Activated CD8-positive, alpha-beta T cell treated with anti-CD3 and anti-CD28 coated beads for 36 hours (primary cell): ENCODE data around the gene PRKAR2B. TPM values are rescaled to one million over a fixed set of nuclear protein-coding genes. Genes with fewer than 3 reads are reported as not detected.
"Not testable (repeated sequence)": the region's sequence is repeated elsewhere in the genome, so short reads cannot be mapped to it uniquely, and the experiment has no call there.

ENCODE experiments used
- ATAC-seq: fragments of 200-7000 bp; cut with Tn5 transposase; one replicate; pipeline ENCODE4 v1.10.0; 2021; ENCODE audit warnings: mild to moderate bottlenecking, moderate library complexity
- CTCF ChIA-PET: fragments of 350-600 bp; sonication (Branson Sonifier 250); formaldehyde crosslinking; loops from one replicate; lab custom pipeline; 2021; ENCODE audit warnings: antibody characterized with exemption; lab: Charles Lee
- POLR2A ChIA-PET: fragments of 350-600 bp; sonication (Branson Sonifier 250); formaldehyde crosslinking; loops from one replicate; lab custom pipeline; 2021; ENCODE audit warnings: antibody characterized with exemption; lab: Charles Lee
- DNase-seq: peaks from one replicate; pipeline ENCODE4 v3.0.0-alpha.2; 2020
- H3K27ac Mint-ChIP-seq: one replicate; pipeline ENCODE4 v1.8.0; 2021; ENCODE audit warnings: mild to moderate bottlenecking, mixed read lengths
- H3K27me3 Mint-ChIP-seq: one replicate; pipeline ENCODE4 v1.8.0; 2021; ENCODE audit warnings: mixed read lengths
- H3K36me3 Mint-ChIP-seq: one replicate; pipeline ENCODE4 v1.8.0; 2021; ENCODE audit warnings: low read depth, mixed read lengths
- H3K4me1 Mint-ChIP-seq: one replicate; pipeline ENCODE4 v1.8.0; 2021; ENCODE audit warnings: low read depth, mixed read lengths
- H3K4me3 Mint-ChIP-seq: one replicate; pipeline ENCODE4 v1.8.0; 2021; ENCODE audit warnings: mild to moderate bottlenecking, moderate library complexity, mixed read lengths
- H3K9me3 Mint-ChIP-seq: one replicate; pipeline ENCODE4 v1.8.0; 2021; ENCODE audit warnings: mixed read lengths
- intact Hi-C: fragments of 100-400 bp; cut with micrococcal nuclease; formaldehyde crosslinking; loops from one replicate; pipeline ENCODE4 v1.10.0; 2022
- total RNA-seq, 2 experiments: library from RNA; stranded (reverse); gene quantifications; one replicate each; pipeline ENCODE4 v1.2.3, GENCODE V29; 2021
- TF ChIP-seq, protein P1 (sequence below): fragments of 200-600 bp; IDR thresholded peaks from one replicate; pipeline ENCODE4 v1.8.0; 2022; ENCODE audit warnings: antibody characterized with exemption, mild to moderate bottlenecking

The PRKAR2B gene
- total RNA-seq, 2 experiments from 2014 or later, result 1.1 to 1.3 TPM

DNA sequence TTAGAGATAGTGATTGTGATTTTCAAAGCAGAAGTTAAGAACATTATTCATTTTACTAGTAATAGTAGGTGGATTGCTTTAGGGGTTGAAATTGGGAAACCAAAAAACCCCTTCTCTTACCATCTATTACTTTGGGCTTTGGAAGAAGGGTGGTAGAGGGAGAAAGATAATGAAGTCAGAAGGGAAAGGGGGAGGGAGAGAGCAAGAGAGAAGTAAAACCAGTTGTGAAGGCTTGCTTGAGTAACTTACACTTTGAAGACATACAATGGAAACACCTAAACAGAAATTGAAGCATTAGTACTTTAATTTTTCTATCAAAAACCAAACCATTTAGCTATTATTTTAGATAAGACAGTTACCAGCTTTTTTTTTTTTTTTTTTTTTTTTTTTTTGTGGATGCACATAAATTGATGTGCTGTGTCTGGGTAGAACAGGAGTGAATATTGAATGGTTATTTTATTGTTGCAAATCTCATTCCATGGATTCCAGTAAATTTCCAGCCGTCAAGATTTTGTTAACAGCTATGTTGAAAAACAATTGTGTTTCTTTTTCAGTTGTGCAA lies 5.5 kb downstream of the PRKAR2B start:
- Mint-ChIP-seq H3K9me3 (no peaks in the 10 kb centered on the region), H3K27me3 (peaks cover 29% of the 10 kb centered on the region), H3K27ac (no peak overlapping the region), H3K4me3 (no peak overlapping the region), H3K36me3 (no peaks in the 10 kb centered on the region), H3K4me1 (peaks cover 9% of the 10 kb centered on the region)
- TF ChIP-seq, protein P1, sequence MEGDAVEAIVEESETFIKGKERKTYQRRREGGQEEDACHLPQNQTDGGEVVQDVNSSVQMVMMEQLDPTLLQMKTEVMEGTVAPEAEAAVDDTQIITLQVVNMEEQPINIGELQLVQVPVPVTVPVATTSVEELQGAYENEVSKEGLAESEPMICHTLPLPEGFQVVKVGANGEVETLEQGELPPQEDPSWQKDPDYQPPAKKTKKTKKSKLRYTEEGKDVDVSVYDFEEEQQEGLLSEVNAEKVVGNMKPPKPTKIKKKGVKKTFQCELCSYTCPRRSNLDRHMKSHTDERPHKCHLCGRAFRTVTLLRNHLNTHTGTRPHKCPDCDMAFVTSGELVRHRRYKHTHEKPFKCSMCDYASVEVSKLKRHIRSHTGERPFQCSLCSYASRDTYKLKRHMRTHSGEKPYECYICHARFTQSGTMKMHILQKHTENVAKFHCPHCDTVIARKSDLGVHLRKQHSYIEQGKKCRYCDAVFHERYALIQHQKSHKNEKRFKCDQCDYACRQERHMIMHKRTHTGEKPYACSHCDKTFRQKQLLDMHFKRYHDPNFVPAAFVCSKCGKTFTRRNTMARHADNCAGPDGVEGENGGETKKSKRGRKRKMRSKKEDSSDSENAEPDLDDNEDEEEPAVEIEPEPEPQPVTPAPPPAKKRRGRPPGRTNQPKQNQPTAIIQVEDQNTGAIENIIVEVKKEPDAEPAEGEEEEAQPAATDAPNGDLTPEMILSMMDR, result no peak
- POLR2A ChIA-PET, result no interaction called here
- no peak for DNase-seq
- intact Hi-C loops, result loop anchor here (5.0 kb wide), 1 partner anchor 258 kb away; no protein-coding TSS in a partner anchor
- CTCF ChIA-PET, result no interaction called here
- ATAC-seq, result no peak

- DNase-seq (no peak), ATAC-seq (no peak)
- POLR2A ChIA-PET, result no interaction called here
- Mint-ChIP-seq H3K27ac (no peak overlapping the region), H3K27me3 (peaks cover 20% of the 10 kb centered on the region), H3K9me3 (no peaks in the 10 kb centered on the region), H3K4me3 (no peak overlapping the region), H3K36me3 (no peaks in the 10 kb centered on the region), H3K4me1 (peaks cover 7% of the 10 kb centered on the region)
- intact Hi-C loops, result no loop called here
- TF ChIP-seq, protein P1, result no peak
- CTCF ChIA-PET, result no interaction called here
These were observed 6.9 kb downstream of the PRKAR2B start for GRCh38 chr7:107051376-107051775.

DNA sequence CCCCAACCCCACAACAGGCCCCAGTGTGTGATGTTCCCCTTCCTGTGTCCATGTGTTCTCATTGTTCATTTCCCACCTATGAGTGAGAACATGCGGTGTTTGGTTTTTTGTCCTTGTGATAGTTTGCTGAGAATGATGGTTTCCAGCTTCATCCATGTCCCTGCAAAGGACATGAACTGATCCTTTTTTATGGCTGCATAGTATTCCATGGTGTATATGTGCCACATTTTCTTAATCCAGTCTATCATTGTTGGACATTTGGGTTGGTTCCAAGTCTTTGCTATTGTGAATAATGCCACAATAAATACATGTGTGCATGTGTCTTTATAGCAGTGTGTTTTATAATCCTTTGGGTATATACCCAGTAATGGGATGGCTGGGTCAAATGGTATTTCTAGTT lies 10.5 kb downstream of the PRKAR2B start:
- H3K4me1 Mint-ChIP-seq, intact Hi-C loops, H3K27ac Mint-ChIP-seq, H3K36me3 Mint-ChIP-seq, H3K9me3 Mint-ChIP-seq, H3K4me3 Mint-ChIP-seq, ATAC-seq, CTCF ChIA-PET, H3K27me3 Mint-ChIP-seq, POLR2A ChIA-PET, DNase-seq: not testable (repeated sequence)

GRCh38 chr7:107056058-107056457 lies 11.6 kb downstream of the PRKAR2B start:
- H3K4me3 Mint-ChIP-seq, intact Hi-C loops, H3K9me3 Mint-ChIP-seq, H3K4me1 Mint-ChIP-seq, H3K27me3 Mint-ChIP-seq, H3K36me3 Mint-ChIP-seq, POLR2A ChIA-PET, ATAC-seq, H3K27ac Mint-ChIP-seq, DNase-seq: not testable (repeated sequence)
- CTCF ChIA-PET, result interaction anchor here (1.1 kb wide), 1 partner anchor 91 kb away, joined by 3 read pairs; no protein-coding TSS in a partner anchor

DNA sequence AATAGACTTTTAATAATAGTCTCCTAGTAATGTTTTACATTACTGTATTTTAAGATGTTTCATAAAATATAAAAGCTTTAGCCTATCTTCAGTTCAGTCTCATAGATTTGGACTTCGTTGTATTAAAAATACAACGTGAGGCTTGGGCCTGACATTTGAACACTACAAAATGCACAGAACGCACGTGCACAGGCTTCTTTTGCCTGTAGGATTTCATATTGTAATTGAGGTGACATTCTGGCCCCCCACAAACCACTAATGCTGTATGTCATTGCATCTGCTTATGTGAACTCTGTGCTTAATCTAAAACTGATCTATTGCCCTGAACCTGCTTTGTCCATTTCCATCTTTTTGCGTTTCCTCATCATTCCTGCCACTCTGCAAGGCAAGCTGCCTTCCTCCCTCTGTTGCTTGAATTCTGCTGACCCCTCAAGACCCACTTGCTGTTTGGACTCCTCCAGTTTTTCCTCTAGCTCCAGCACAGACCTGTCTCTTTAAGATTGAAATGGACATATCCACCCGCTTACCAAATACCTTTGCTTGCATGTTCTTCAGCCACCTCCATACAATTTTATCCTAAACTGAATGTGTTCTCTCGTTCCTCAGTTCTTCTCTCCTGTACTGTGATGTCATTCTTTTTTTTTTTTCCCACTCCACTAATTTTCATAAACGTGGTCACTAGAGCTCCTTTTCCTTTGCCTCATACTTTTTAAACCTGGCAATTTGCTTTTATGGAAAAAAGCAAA lies 12.4 kb downstream of the PRKAR2B start:
- TF ChIP-seq, protein P1, result no peak
- ChIA-PET POLR2A (interaction anchor here (0.6 kb wide), 1 partner anchor 686 kb away, joined by 3 read pairs; no protein-coding TSS in a partner anchor), CTCF (interaction anchor here (1.1 kb wide), 2 partner anchors 10 to 90 kb away, joined by 3 read pairs; no protein-coding TSS in a partner anchor)
- ATAC-seq (no peak), DNase-seq (no peak)
- intact Hi-C loops, result no loop called here
- Mint-ChIP-seq H3K4me3 (no peak overlapping the region), H3K4me1 (no peaks in the 10 kb centered on the region), H3K9me3 (no peaks in the 10 kb centered on the region), H3K27ac (no peak overlapping the region), H3K27me3 (no peaks in the 10 kb centered on the region), H3K36me3 (no peaks in the 10 kb centered on the region)

DNA sequence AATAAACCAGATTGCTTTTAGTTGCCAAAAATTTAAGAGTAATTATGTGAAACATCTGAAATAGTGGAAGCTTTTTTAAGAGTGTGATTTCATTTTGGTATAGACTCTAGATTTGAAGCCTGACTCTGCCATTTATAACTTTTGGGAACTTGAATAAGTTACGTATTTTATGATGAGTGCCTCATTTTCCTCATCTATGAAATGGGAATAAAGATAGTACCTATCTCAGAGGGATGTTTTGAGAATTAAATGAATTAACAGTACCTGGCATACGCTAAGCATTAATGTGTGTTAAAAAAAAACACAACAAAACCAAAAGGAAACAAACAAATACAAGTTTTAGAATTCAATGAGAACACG lies 12.9 kb downstream of the PRKAR2B start:
- intact Hi-C loops, result no loop called here
- no peak overlapping the region for H3K27ac Mint-ChIP-seq

More for the DNA sequence above, 12.9 kb downstream of the PRKAR2B start:
- Mint-ChIP-seq H3K9me3 (no peaks in the 10 kb centered on the region), H3K27me3 (no peaks in the 10 kb centered on the region), H3K4me3 (no peak overlapping the region), H3K36me3 (no peaks in the 10 kb centered on the region), H3K4me1 (no peaks in the 10 kb centered on the region)
- ATAC-seq (no peak), DNase-seq (no peak)
- TF ChIP-seq, protein P1, result no peak
- ChIA-PET POLR2A (interaction anchor here (0.6 kb wide), 1 partner anchor 685 kb away, joined by 3 read pairs; no protein-coding TSS in a partner anchor), CTCF (interaction anchor here (1.1 kb wide), 1 partner anchor 10 kb away, joined by 3 read pairs; no protein-coding TSS in a partner anchor)
